Heart left ventricle (tissue), 16 donors: Measurements from ENCODE around the gene ACAP2. TPM values are rescaled to one million over a fixed set of nuclear protein-coding genes. Genes with fewer than 3 reads are reported as not detected.

Experiments
- ATAC-seq, 4 donors: fragments of 200-7000 bp; cut with Tn5 transposase; one replicate each; pipeline ENCODE4 v1.9.1; 2020 to 2022; ENCODE audit warnings: moderate library complexity in 4 of 4, mild to moderate bottlenecking in 3 of 4, moderate number of reproducible peaks in 1 of 4
- DNase-seq, 5 donors: peaks; one replicate each; pipeline ENCODE4 v3.0.0-alpha.2; 2020
- H3K27ac ChIP-seq, 12 donors: fragments of 200-600 bp; sonication (generic) in 4 of 12; one replicate each; pipeline versions ENCODE4 v1.5.0 to v1.8.0; 2016 to 2022; ENCODE audit warnings: mild to moderate bottlenecking in 2 of 12
- H3K27me3 ChIP-seq, 9 donors: fragments of 200-600 bp; sonication (generic) in 2 of 9; one replicate each; pipeline versions ENCODE4 v1.5.1 to v1.8.0; 2016 to 2022; ENCODE audit warnings: mild to moderate bottlenecking in 3 of 9
- H3K36me3 ChIP-seq, 9 donors: fragments of 200-600 bp; sonication (generic) in 2 of 9; one replicate each; pipeline versions ENCODE4 v1.5.0 to v1.8.0; 2018 to 2022; ENCODE audit warnings: mild to moderate bottlenecking in 2 of 9
- H3K4me1 ChIP-seq, 12 donors: fragments of 200-600 bp; sonication (generic) in 4 of 12; one replicate each; pipeline versions ENCODE4 v1.5.0 to v1.8.0; 2016 to 2022; ENCODE audit warnings: mild to moderate bottlenecking in 3 of 12
- H3K4me3 ChIP-seq, 12 donors: fragments of 200-600 bp; sonication (generic) in 4 of 12; one replicate each; pipeline versions ENCODE4 v1.5.0 to v1.8.0; 2017 to 2022; ENCODE audit warnings: mild to moderate bottlenecking in 9 of 12, moderate library complexity in 4 of 12
- H3K9me3 ChIP-seq, 12 donors: fragments of 200-600 bp; sonication (generic) in 4 of 12; one replicate each; pipeline versions ENCODE4 v1.5.0 to v1.8.0; 2016 to 2022; ENCODE audit warnings: mild to moderate bottlenecking in 1 of 12
- POLR2A ChIP-seq, 2 donors: fragments of 450-650 bp; IDR thresholded peaks; one replicate each; pipeline ENCODE4 v1.6.1; 2017; ENCODE audit warnings: antibody characterized with exemption in 2 of 2, mild to moderate bottlenecking in 2 of 2, moderate library complexity in 2 of 2
- WGBS, 4 donors: extraction: QIAGEN DNeasy Blood & Tissue Kit in 2 of 4; methylation state at CpG; one replicate each; pipeline versions ENCODE4 v1.1.5 to v1.1.7; 2013 to 2018; 5-methylcytosine and 5-hydroxymethylcytosine counted together
- intact Hi-C, 10 donors: fragments of 100-400 bp; cut with DNase I; formaldehyde crosslinking; loops; one replicate each; pipeline versions ENCODE4 v1.11.1 to v1.14.2; 2022
- polyA plus RNA-seq, 2 donors: library from polyadenylated mRNA; stranded (reverse); fragments of 200-250 nt; gene quantifications; one replicate each; pipeline ENCODE4 v1.2.3, GENCODE V29; 2013
- total RNA-seq, 9 donors: library from RNA; depleted of rRNA in 2 of 9; stranded (reverse); fragments of >200 nt in 2 of 9; fragmentation: NEBNext Ultra II Directional in 3 of 9; extraction: Animal tissue kit (Norgen Biotek cat#: 25700) in 3 of 9; gene quantifications; one replicate each; pipeline versions ENCODE4 v1.1.0 to v1.2.4, GENCODE V29; 2016 to 2023
- TF ChIP-seq, protein P1 (sequence below), 12 donors: fragments of 200-600 bp; sonication (generic) in 4 of 12; IDR thresholded peaks; one replicate each; pipeline versions ENCODE4 v1.5.0 to v1.8.0; 2018 to 2022; ENCODE audit warnings: antibody characterized with exemption in 12 of 12, mild to moderate bottlenecking in 5 of 12
- donor health status: ischemic (EF 13 %, LVEDD 7.1; RV severe dilation, severe dysfunction).
- donor health status: healthy with polysubstance abuse.
- donor health status: DM: no; HTN: yes; CAD: no.
- donor health status: DM: no; HTN: no; CAD: no.
- donor health status: ischemic (EF 25% LVEDD 6.9; RV normal size, moderate dysfunction).
- donor health status: ischemic (EF 25% LVEDD 5.7; RV mildly dilated, moderate dysfunction).
- donor health status: healthy.
- donor health status: DM: yes; HTN: yes; CAD: no.
- donor health status: ischemic (EF 35%, LVEDD 5.7; RV mildly dilated, moderate dysfunction).
- donor health status: nonischemic (EF 11% LVEDD 7.7; RV severe dilation, severe dysfunction).
- donor health status: DM: yes; HTN: yes; CAD: no.
- donor health status: PGD.
- donor health status: ischemic (EF 29% LVEDD 5.4; RV normal size, mild dysfunction).
- donor health status: nonischemic (EF 23%, LVEDD 6.1; RV moderate dilation, normal function).

Gene ACAP2
- total and polyA plus RNA-seq, 11 donors = 4.4 to 39.2 (median 15.4) TPM

DNA sequence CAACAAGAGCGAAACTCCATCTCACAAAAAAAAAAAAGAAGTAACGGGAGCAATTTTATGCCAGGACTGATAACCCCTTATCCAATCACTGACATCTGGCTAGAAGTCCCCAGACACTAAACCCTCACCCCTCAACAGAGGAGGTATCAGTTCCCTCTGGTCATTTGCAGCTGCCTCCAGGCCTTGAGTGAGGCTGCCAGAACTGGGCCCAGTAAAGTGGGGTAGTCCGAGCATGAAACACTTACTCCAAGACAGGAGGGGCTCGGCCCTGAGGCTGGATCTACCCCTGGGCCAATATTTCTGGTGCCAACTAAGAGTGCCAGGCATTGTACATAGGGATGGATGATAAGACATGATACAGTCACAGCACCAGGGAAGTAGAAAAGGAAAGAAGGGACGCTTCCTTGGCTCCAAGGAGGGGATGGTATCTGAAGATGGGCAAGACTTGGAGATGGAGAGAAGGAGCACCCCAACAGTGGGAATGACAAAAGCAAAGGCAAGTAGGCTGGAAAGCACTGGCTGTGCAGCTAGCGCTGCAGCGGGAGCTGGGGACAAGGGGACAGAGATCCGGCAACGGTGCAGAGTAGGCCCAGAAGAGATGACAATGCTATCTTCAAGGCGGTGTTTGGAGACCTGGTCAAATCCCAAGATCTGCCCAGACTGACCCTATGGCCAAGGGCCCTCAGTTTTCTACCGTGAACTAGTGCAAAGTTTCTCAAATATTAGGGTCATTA is 174.1 kb downstream of the ACAP2 start:
- Histone ChIP-seq H3K9me3 (no peaks in the 10 kb centered on the region), H3K36me3 (peaks cover 0 to 25% (median 3%) of the 10 kb centered on the region in 9 donors), H3K4me1 (peaks cover 0 to 30% (median 16%) of the 10 kb centered on the region in 12 donors), H3K4me3 (no peak overlapping the region), H3K27me3 (no peaks in the 10 kb centered on the region), H3K27ac (no peak overlapping the region)
- intact Hi-C loops = loop anchor here in 1 of 10 donors (10.0 kb wide), 1 partner anchor 384 kb away; no protein-coding TSS in a partner anchor
- TF ChIP-seq, protein P1, sequence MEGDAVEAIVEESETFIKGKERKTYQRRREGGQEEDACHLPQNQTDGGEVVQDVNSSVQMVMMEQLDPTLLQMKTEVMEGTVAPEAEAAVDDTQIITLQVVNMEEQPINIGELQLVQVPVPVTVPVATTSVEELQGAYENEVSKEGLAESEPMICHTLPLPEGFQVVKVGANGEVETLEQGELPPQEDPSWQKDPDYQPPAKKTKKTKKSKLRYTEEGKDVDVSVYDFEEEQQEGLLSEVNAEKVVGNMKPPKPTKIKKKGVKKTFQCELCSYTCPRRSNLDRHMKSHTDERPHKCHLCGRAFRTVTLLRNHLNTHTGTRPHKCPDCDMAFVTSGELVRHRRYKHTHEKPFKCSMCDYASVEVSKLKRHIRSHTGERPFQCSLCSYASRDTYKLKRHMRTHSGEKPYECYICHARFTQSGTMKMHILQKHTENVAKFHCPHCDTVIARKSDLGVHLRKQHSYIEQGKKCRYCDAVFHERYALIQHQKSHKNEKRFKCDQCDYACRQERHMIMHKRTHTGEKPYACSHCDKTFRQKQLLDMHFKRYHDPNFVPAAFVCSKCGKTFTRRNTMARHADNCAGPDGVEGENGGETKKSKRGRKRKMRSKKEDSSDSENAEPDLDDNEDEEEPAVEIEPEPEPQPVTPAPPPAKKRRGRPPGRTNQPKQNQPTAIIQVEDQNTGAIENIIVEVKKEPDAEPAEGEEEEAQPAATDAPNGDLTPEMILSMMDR (IDR thresholded peaks at IDR 0.05) = no peak
- TF ChIP-seq POLR2A (IDR thresholded peaks at IDR 0.05) = no peak
- WGBS, 4 donors = 91 to 97% (median 95%) methylated on average over 11 of the region's 11 CpGs
- no peak for DNase-seq
- no peak for ATAC-seq

DNA sequence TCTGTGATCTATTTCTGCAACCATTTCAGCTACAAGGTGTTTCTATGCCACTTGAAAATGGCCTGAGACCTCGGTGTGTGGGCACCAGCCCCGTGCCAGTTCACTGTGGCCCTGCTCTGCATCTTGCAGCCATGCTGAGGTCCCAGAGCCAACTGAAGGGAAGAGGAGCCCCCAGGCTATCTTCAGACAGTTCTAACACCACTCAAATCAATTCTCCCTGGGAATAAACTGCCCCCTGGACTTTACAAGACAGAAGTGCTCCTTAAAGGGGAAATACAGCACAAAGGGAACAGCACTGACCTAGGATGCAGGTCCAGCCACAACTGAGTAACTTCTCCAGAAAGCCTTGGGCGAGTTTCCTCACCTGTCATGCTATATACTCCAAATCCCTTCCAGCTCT is 175.7 kb downstream of the ACAP2 start:
- Histone ChIP-seq H3K36me3 (peaks cover 0 to 25% (median 3%) of the 10 kb centered on the region in 9 donors), H3K9me3 (no peaks in the 10 kb centered on the region), H3K27ac (no peak overlapping the region), H3K27me3 (no peaks in the 10 kb centered on the region), H3K4me1 (peaks cover 0 to 35% (median 16%) of the 10 kb centered on the region in 12 donors), H3K4me3 (no peak overlapping the region)
- ATAC-seq = no peak
- intact Hi-C loops = loop anchor here in 1 of 10 donors (10.0 kb wide), 1 partner anchor 382 kb away; no protein-coding TSS in a partner anchor
- WGBS, 4 donors = 85 to 90% (median 87%) methylated on average over 3 of the region's 3 CpGs
- no peak for DNase-seq
- TF ChIP-seq, protein P1 (IDR thresholded peaks at IDR 0.05) = no peak
- TF ChIP-seq POLR2A (IDR thresholded peaks at IDR 0.05) = no peak

DNA sequence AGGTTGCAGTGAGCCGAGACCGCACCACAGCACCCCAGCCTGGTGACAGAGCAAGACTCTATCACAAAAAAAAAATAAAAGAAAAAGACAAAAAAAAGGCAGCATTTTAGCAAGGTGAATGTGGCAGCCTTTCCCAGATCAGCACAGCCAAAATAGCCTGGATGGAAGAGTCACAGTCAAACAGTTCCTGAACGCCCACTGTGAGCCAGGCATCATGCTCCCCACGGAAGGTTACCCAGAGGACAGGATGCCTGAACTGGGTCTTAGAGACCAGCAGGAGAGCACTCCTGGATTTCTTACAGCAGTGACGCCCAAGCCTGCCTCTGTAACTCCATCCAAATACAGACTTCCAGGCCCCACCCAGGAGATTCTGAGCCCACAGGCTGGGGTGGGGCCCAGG is 176.4 kb downstream of the ACAP2 start:
- Histone ChIP-seq H3K27ac (no peak overlapping the region), H3K4me3 (no peak overlapping the region), H3K36me3 (peaks cover 0 to 25% (median 3%) of the 10 kb centered on the region in 9 donors), H3K27me3 (no peaks in the 10 kb centered on the region), H3K4me1 (peaks cover 0 to 30% (median 14%) of the 10 kb centered on the region in 12 donors), H3K9me3 (no peaks in the 10 kb centered on the region)
- no peak for ATAC-seq
- WGBS, 4 donors = 78 to 89% (median 85%) methylated on average over 5 of the region's 5 CpGs
- intact Hi-C loops = loop anchor here in 1 of 10 donors (10.0 kb wide), 1 partner anchor 382 kb away; no protein-coding TSS in a partner anchor
- DNase-seq = no peak
- TF ChIP-seq, protein P1 (IDR thresholded peaks at IDR 0.05) = no peak
- TF ChIP-seq POLR2A (IDR thresholded peaks at IDR 0.05) = no peak

GRCh38 chr3:195265363-195265976 is 177.3 kb downstream of the ACAP2 start:
- no peak for TF ChIP-seq POLR2A (IDR thresholded peaks at IDR 0.05)
- TF ChIP-seq, protein P1 (IDR thresholded peaks at IDR 0.05) = no peak
- intact Hi-C loops = loop anchor here in 1 of 10 donors (10.0 kb wide), 1 partner anchor 381 kb away; no protein-coding TSS in a partner anchor
- 89 to 96% (median 95%) methylated on average over 11 to 13 of the region's 13 CpGs for WGBS, 4 donors

More at GRCh38 chr3:195265363-195265976, 177.3 kb downstream of the ACAP2 start:
- Histone ChIP-seq H3K4me1 (peaks cover 0 to 37% (median 19%) of the 10 kb centered on the region in 12 donors), H3K4me3 (no peak overlapping the region), H3K9me3 (no peaks in the 10 kb centered on the region), H3K36me3 (peaks cover 0 to 25% (median 3%) of the 10 kb centered on the region in 9 donors), H3K27me3 (no peaks in the 10 kb centered on the region), H3K27ac (no peak overlapping the region)
- ATAC-seq (no peak), DNase-seq (no peak)
